DOHH2 (cell line): Measurements from ENCODE around the gene PHACTR1.

Experiments used
- CTCF ChIP-seq: fragments of 200-600 bp; sonication (generic); IDR thresholded peaks from one replicate; pipeline ENCODE4 v1.5.1; 2014; ENCODE audit warnings: antibody characterized with exemption, mild to moderate bottlenecking, low read depth, low read length; ENCODE audit not compliant: poor library complexity, severe bottlenecking
- EZH2phosphoT487 ChIP-seq: fragments of 200-600 bp; sonication (generic); IDR thresholded peaks from 2 replicates; pipeline ENCODE4 v1.6.1; 2017; ENCODE audit warnings: borderline replicate concordance, mild to moderate bottlenecking, antibody characterized with exemption, low read length, moderate library complexity, mixed read lengths

GRCh38 chr6:12791371-12791770 is 74.8 kb downstream of the PHACTR1 start:
- TF ChIP-seq CTCF (no peak), EZH2phosphoT487 (no peak)
